Activated CD4-positive, alpha-beta memory T cell treated with anti-CD3 and anti-CD28 coated beads, Interleukin-2, amount 10 ng/mL, durations not matched to agents 7 days and 5 days (primary cell): ENCODE data around the gene GALNTL6. TPM values are rescaled to one million over a fixed set of nuclear protein-coding genes. Genes with fewer than 3 reads are reported as not detected.

Source experiments
- CTCF ChIA-PET: fragments of 350-600 bp; sonication (Branson Sonifier 250); formaldehyde crosslinking; loops from one replicate; lab custom pipeline; 2021; ENCODE audit warnings: antibody characterized with exemption, inconsistent platforms; lab: Charles Lee
- POLR2A ChIA-PET: fragments of 350-600 bp; sonication (Branson Sonifier 250); formaldehyde crosslinking; loops from one replicate; lab custom pipeline; 2021; ENCODE audit warnings: antibody characterized with exemption; lab: Charles Lee
- DNase-seq: peaks from one replicate; pipeline ENCODE4 v3.0.0-alpha.2; 2020
- H3K27ac Mint-ChIP-seq: one replicate; pipeline ENCODE4 v1.8.0; 2021; ENCODE audit warnings: mild to moderate bottlenecking, mixed read lengths
- H3K27me3 Mint-ChIP-seq: one replicate; pipeline ENCODE4 v1.8.0; 2021; ENCODE audit warnings: mixed read lengths
- H3K36me3 Mint-ChIP-seq: one replicate; pipeline ENCODE4 v1.8.0; 2021; ENCODE audit warnings: low read depth, mixed read lengths
- H3K4me1 Mint-ChIP-seq: one replicate; pipeline ENCODE4 v1.8.0; 2021; ENCODE audit warnings: mixed read lengths
- H3K4me3 Mint-ChIP-seq: one replicate; pipeline ENCODE4 v1.8.0; 2021; ENCODE audit warnings: mild to moderate bottlenecking, mixed read lengths
- H3K9me3 Mint-ChIP-seq: one replicate; pipeline ENCODE4 v1.8.0; 2021; ENCODE audit warnings: mixed read lengths
- total RNA-seq, 2 experiments: library from RNA; stranded (reverse); gene quantifications; one replicate each; pipeline ENCODE4 v1.2.3, GENCODE V29; 2021

The GALNTL6 gene
- total RNA-seq, 2 experiments from 2014 or later: not detected

DNA sequence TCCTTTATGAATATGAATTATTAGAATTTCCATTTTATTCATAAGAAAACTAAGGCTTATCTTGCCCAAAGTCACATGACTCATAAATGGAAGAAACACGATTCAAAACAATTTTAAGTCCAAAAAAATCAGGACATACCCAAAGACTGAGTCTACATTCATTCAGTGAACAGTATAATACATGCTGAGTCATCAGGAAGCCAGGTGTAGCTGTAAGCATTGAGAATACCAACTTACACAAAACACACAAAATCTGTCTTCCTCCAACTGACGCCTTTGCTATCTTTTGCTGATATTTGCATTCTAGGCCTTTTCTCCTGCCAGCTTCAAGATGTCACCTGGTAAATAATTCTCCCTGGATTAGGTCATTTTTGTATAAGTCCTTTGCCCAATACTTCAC lies 835.3 kb downstream of the GALNTL6 start:
- no peaks in the 10 kb centered on the region for H3K9me3 Mint-ChIP-seq
- CTCF ChIA-PET: no interaction called here
- no peak overlapping the region for H3K27ac Mint-ChIP-seq
- H3K4me3 Mint-ChIP-seq: no peak overlapping the region
- no peaks in the 10 kb centered on the region for H3K4me1 Mint-ChIP-seq
- H3K27me3 Mint-ChIP-seq: no peaks in the 10 kb centered on the region
- H3K36me3 Mint-ChIP-seq: no peaks in the 10 kb centered on the region
- POLR2A ChIA-PET: no interaction called here
- no peak for DNase-seq

GRCh38 chr4:172649143-172649542 lies 835.9 kb downstream of the GALNTL6 start:
- H3K4me3 Mint-ChIP-seq: no peak overlapping the region
- no peak for DNase-seq
- H3K4me1 Mint-ChIP-seq: no peaks in the 10 kb centered on the region
- ChIA-PET POLR2A (no interaction called here), CTCF (no interaction called here)
- H3K27ac Mint-ChIP-seq: no peak overlapping the region
- no peaks in the 10 kb centered on the region for H3K36me3 Mint-ChIP-seq
- no peaks in the 10 kb centered on the region for H3K9me3 Mint-ChIP-seq
- H3K27me3 Mint-ChIP-seq: no peaks in the 10 kb centered on the region

GRCh38 chr4:172650758-172651530 lies 837.7 kb downstream of the GALNTL6 start:
- Mint-ChIP-seq H3K9me3 (no peaks in the 10 kb centered on the region), H3K36me3 (no peaks in the 10 kb centered on the region), H3K4me1 (no peaks in the 10 kb centered on the region), H3K27me3 (no peaks in the 10 kb centered on the region), H3K27ac (no peak overlapping the region), H3K4me3 (no peak overlapping the region)
- CTCF ChIA-PET: no interaction called here
- DNase-seq: no peak
- POLR2A ChIA-PET: no interaction called here

DNA sequence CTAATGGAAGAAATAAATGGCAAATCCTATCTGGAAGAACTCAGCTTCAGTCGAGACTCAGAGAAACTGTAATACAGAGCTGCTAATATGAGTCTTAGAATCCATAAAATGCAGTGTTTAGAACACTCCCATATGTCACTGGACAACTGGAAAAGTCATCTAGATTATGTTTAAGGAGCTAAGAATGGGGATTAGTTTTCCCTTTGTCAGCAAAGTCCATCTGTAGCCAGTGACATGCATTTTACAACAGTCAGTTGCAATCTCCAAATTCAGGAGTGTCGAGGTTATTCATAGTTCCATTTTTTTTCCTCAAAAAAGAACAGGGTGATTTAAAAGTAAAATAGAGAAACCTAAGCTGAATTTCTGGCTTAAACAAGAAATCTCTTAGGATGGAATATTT lies 838.8 kb downstream of the GALNTL6 start:
- Mint-ChIP-seq H3K27ac (no peak overlapping the region), H3K27me3 (no peaks in the 10 kb centered on the region), H3K36me3 (no peaks in the 10 kb centered on the region), H3K9me3 (no peaks in the 10 kb centered on the region), H3K4me1 (no peaks in the 10 kb centered on the region), H3K4me3 (no peak overlapping the region)
- ChIA-PET CTCF (no interaction called here), POLR2A (no interaction called here)
- DNase-seq: no peak

- CTCF ChIA-PET: no interaction called here
- POLR2A ChIA-PET: no interaction called here
- Mint-ChIP-seq H3K4me1 (no peaks in the 10 kb centered on the region), H3K27me3 (no peaks in the 10 kb centered on the region), H3K36me3 (no peaks in the 10 kb centered on the region), H3K4me3 (no peak overlapping the region), H3K9me3 (no peaks in the 10 kb centered on the region), H3K27ac (no peak overlapping the region)
- DNase-seq: no peak
Measured at GRCh38 chr4:172652369-172652768, 839.2 kb downstream of the GALNTL6 start.

DNA sequence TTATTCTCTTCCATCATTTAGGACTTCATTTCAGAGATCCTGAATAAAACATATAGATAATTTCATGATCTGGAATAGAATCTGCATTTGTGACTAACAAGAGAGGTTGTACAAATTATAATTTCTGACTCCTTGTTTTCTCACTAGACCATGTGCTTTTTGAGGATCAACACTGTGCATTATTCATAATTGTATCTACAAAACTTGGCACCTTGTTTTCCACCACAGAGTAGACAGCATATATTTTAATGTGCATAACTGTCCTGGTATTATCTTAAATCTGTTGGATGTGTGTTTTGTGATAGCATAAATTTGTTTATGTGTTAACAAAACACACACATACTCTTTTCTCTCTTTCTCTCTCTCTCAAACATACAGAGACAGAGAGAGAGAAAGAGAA lies 840.5 kb downstream of the GALNTL6 start:
- ChIA-PET CTCF (no interaction called here), POLR2A (no interaction called here)
- H3K4me1 Mint-ChIP-seq: no peaks in the 10 kb centered on the region
- no peaks in the 10 kb centered on the region for H3K9me3 Mint-ChIP-seq
- DNase-seq: no peak
- no peaks in the 10 kb centered on the region for H3K27me3 Mint-ChIP-seq
- H3K36me3 Mint-ChIP-seq: no peaks in the 10 kb centered on the region
- no peak overlapping the region for H3K27ac Mint-ChIP-seq
- no peak overlapping the region for H3K4me3 Mint-ChIP-seq

GRCh38 chr4:172654457-172654856 lies 841.3 kb downstream of the GALNTL6 start:
- H3K4me1 Mint-ChIP-seq: no peaks in the 10 kb centered on the region
- no peaks in the 10 kb centered on the region for H3K9me3 Mint-ChIP-seq
- H3K27ac Mint-ChIP-seq: no peak overlapping the region
- H3K36me3 Mint-ChIP-seq: no peaks in the 10 kb centered on the region
- CTCF ChIA-PET: no interaction called here
- no peak overlapping the region for H3K4me3 Mint-ChIP-seq
- no peak for DNase-seq
- no peaks in the 10 kb centered on the region for H3K27me3 Mint-ChIP-seq
- POLR2A ChIA-PET: no interaction called here

GRCh38 chr4:172656055-172656454 lies 842.9 kb downstream of the GALNTL6 start:
- no peak overlapping the region for H3K4me3 Mint-ChIP-seq
- H3K36me3 Mint-ChIP-seq: no peaks in the 10 kb centered on the region
- H3K9me3 Mint-ChIP-seq: no peaks in the 10 kb centered on the region
- ChIA-PET POLR2A (no interaction called here), CTCF (no interaction called here)
- no peaks in the 10 kb centered on the region for H3K4me1 Mint-ChIP-seq
- H3K27ac Mint-ChIP-seq: no peak overlapping the region
- no peaks in the 10 kb centered on the region for H3K27me3 Mint-ChIP-seq
- DNase-seq: no peak

GRCh38 chr4:172657081-172657480 lies 843.9 kb downstream of the GALNTL6 start:
- no peak for DNase-seq

GRCh38 chr4:172660251-172660650 lies 847.0 kb downstream of the GALNTL6 start:
- Mint-ChIP-seq H3K4me3 (no peak overlapping the region), H3K4me1 (no peaks in the 10 kb centered on the region), H3K27me3 (no peaks in the 10 kb centered on the region), H3K36me3 (no peaks in the 10 kb centered on the region), H3K27ac (no peak overlapping the region), H3K9me3 (peaks cover 2% of the 10 kb centered on the region)
- no peak for DNase-seq
- CTCF ChIA-PET: no interaction called here
- POLR2A ChIA-PET: no interaction called here

More at GRCh38 chr4:172657081-172657480, 843.9 kb downstream of the GALNTL6 start:
- Mint-ChIP-seq H3K9me3 (no peaks in the 10 kb centered on the region), H3K4me1 (no peaks in the 10 kb centered on the region), H3K36me3 (no peaks in the 10 kb centered on the region), H3K27me3 (no peaks in the 10 kb centered on the region), H3K4me3 (no peak overlapping the region), H3K27ac (no peak overlapping the region)
- CTCF ChIA-PET: interaction anchor here (0.7 kb wide), 1 partner anchor 745 kb away, joined by 3 read pairs; no protein-coding TSS in a partner anchor
- POLR2A ChIA-PET: no interaction called here

DNA sequence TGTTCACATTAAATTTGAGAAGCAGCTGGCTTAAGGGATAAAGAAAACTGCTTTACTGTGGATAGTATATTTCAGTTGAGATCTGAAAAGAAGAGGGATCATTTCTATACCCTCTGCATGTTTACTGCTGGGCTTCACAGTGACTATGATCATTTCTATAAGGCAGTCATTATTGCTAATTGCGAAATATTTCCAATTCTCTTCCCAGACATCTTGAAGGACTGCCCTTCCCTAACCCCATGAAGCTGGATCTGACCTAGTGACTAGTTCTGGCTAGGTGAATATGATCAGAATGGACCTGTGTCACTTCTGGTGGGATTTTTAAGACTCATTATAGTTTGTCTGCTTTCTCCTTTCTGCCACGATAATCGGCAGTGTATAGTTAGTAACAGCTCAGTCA lies 848.9 kb downstream of the GALNTL6 start:
- Mint-ChIP-seq H3K4me1 (no peaks in the 10 kb centered on the region), H3K27me3 (no peaks in the 10 kb centered on the region), H3K9me3 (peaks cover 2% of the 10 kb centered on the region), H3K36me3 (no peaks in the 10 kb centered on the region), H3K27ac (no peak overlapping the region), H3K4me3 (no peak overlapping the region)
- CTCF ChIA-PET: no interaction called here
- no peak for DNase-seq
- POLR2A ChIA-PET: no interaction called here

DNA sequence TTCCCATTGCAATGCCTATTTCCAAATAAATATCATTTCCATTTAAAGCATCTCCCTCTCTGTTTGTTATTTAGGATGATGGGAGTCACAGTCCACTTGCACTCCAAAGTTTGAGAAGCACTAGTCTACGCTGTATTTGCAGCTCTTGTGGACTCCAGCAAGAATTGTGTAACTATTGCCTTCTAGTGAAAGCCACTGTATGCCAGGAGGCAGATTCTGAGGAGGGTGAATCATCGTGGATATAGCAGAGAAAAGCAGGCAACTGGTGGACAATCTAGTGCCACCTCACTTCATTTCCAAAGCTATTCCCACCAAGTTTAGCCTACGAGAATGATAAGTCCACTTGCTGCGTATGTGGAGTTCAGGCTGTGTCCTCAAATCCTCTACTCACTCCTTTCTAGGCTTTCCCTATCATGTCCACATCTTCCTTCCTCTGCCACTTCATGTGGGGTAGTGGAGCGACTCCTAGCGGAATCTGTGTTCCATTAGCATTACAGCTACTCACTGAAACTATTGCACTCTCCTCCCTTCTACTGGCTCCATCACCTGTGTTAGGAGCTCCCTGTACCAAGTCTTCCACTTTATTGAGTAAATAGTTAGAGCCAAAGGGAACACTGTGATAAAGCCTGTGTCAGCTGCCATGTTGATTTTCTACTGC lies 853.6 kb downstream of the GALNTL6 start:
- Mint-ChIP-seq H3K36me3 (no peaks in the 10 kb centered on the region), H3K4me3 (no peak overlapping the region), H3K27me3 (no peaks in the 10 kb centered on the region), H3K27ac (no peak overlapping the region), H3K9me3 (peaks cover 2% of the 10 kb centered on the region), H3K4me1 (no peaks in the 10 kb centered on the region)
- POLR2A ChIA-PET: no interaction called here
- DNase-seq: no peak
- CTCF ChIA-PET: no interaction called here

DNA sequence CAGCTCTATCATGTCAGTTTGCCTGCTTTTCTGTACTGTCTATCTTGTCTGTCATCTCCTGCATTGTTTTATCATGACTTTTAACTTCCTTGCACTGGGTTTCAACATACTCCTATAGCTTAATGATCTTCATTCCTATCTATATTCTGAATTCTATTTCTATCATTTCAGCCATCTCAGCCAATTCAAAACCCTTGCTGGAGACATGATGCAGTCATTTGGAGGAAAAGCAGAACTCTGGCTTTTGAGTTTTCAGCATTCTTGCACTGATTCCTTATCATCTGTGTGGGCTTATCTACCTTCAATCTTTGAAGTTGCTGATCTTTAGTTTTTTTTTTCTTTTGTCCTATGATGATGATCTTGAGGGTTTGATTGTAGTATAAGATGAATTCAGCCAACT lies 861.6 kb downstream of the GALNTL6 start:
- CTCF ChIA-PET: no interaction called here
- POLR2A ChIA-PET: no interaction called here
- Mint-ChIP-seq H3K27me3 (no peaks in the 10 kb centered on the region), H3K27ac (no peak overlapping the region), H3K4me3 (no peak overlapping the region), H3K9me3 (peaks cover 2% of the 10 kb centered on the region), H3K4me1 (no peaks in the 10 kb centered on the region), H3K36me3 (no peaks in the 10 kb centered on the region)
- no peak for DNase-seq

GRCh38 chr4:172675232-172675631 lies 862.0 kb downstream of the GALNTL6 start:
- CTCF ChIA-PET: no interaction called here
- Mint-ChIP-seq H3K9me3 (peaks cover 2% of the 10 kb centered on the region), H3K4me3 (no peak overlapping the region), H3K4me1 (no peaks in the 10 kb centered on the region), H3K36me3 (no peaks in the 10 kb centered on the region), H3K27me3 (no peaks in the 10 kb centered on the region), H3K27ac (no peak overlapping the region)
- POLR2A ChIA-PET: no interaction called here
- no peak for DNase-seq
